ENCODE results near the gene GLI2.

DNA sequence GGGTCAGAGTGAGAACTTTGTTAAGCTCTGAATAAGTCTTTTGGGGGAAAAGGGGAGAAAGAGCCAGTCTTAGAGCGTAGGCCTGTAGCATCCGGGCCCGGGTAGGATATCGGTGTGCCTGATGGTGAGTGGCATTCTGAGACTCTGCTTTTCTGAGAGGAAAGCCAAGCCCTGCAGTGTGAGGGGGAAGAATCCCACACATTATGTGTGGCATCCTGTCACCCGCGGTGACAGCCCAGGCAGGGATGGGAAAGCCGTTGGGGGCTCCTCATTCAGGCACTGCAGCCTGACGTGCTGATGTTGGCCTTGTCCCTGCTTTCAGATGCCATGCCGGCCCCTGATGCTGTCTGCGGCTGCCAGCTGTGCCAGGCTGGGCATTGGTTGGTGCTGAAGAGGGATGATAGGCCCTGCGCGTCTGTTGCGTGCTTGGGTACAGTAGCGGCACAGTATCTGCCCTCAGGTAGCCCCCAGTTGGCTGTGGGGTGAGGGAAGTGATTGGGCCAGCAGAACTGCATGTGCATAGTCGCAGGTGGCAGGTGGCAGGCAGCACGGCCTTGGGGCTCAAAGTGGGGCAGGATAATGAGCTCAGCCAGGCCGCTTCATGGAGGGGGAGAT lies 37.6 kb downstream of the GLI2 start:
- TF ChIP-seq SUZ12 (IDR thresholded peaks at IDR 0.05) (no peak), FOXM1 (IDR thresholded peaks at IDR 0.05; ENCODE audit: borderline replicate concordance) (no peak), FOXK2 (IDR thresholded peaks at IDR 0.05) (no peak), BHLHE40 (IDR thresholded peaks at IDR 0.05; ENCODE audit: borderline replicate concordance) (no peak), HDGF (IDR thresholded peaks at IDR 0.05; ENCODE audit: borderline replicate concordance) (no peak), ZNF384 (IDR thresholded peaks at IDR 0.05) (no peak), CTBP1 (IDR thresholded peaks at IDR 0.05; ENCODE audit: borderline replicate concordance) (no peak), NFRKB (IDR thresholded peaks at IDR 0.05) (no peak), ELF4 (IDR thresholded peaks at IDR 0.05) (no peak), SP1 (IDR thresholded peaks at IDR 0.05) (no peak)
